ENCODE data around the gene CYB5R3. TPM values are rescaled to one million over a fixed set of nuclear protein-coding genes. Genes with fewer than 3 reads are reported as not detected.

Gene CYB5R3
- total RNA-seq, 1 donor from 2014 or later: 148 TPM

- Mint-ChIP-seq H3K4me1 (ENCODE audit: low read depth, unreplicated experiment) (peaks cover 3% of the 10 kb centered on the region), H3K9me3 (ENCODE audit: unreplicated experiment) (peaks cover 3% of the 10 kb centered on the region), H3K4me3 (ENCODE audit: unreplicated experiment) (no peak overlapping the region), H3K27me3 (ENCODE audit: unreplicated experiment) (peaks cover 4% of the 10 kb centered on the region), H3K36me3 (ENCODE audit: unreplicated experiment) (peaks cover 3% of the 10 kb centered on the region), H3K27ac (ENCODE audit: unreplicated experiment) (no peak overlapping the region)
- no peak for DNase-seq
- TF ChIP-seq CTCF (IDR thresholded peaks at IDR 0.05; ENCODE audit: partially characterized antibody, unreplicated experiment): no peak
Observed at GRCh38 chr22:42630901-42631602, 18.1 kb downstream of the CYB5R3 start.

GRCh38 chr22:42630211-42630610 is 19.0 kb downstream of the CYB5R3 start:
- TF ChIP-seq CTCF (IDR thresholded peaks at IDR 0.05; ENCODE audit: partially characterized antibody, unreplicated experiment): no peak
- DNase-seq: no peak
- Mint-ChIP-seq H3K9me3 (ENCODE audit: unreplicated experiment) (peaks cover 3% of the 10 kb centered on the region), H3K4me1 (ENCODE audit: low read depth, unreplicated experiment) (no peaks in the 10 kb centered on the region), H3K4me3 (ENCODE audit: unreplicated experiment) (no peak overlapping the region), H3K27me3 (ENCODE audit: unreplicated experiment) (peaks cover 2% of the 10 kb centered on the region), H3K36me3 (ENCODE audit: unreplicated experiment) (peaks cover 3% of the 10 kb centered on the region), H3K27ac (ENCODE audit: unreplicated experiment) (no peak overlapping the region)

- H3K27me3 Mint-ChIP-seq (ENCODE audit: unreplicated experiment): peaks cover 2% of the 10 kb centered on the region
Observed at GRCh38 chr22:42627981-42628380, 21.2 kb downstream of the CYB5R3 start.

GRCh38 chr22:42626951-42627625 is 22.1 kb downstream of the CYB5R3 start:
- Mint-ChIP-seq H3K36me3 (ENCODE audit: unreplicated experiment) (no peaks in the 10 kb centered on the region), H3K27me3 (ENCODE audit: unreplicated experiment) (peaks cover 2% of the 10 kb centered on the region), H3K9me3 (ENCODE audit: unreplicated experiment) (peaks cover 2% of the 10 kb centered on the region), H3K27ac (ENCODE audit: unreplicated experiment) (no peak overlapping the region), H3K4me3 (ENCODE audit: unreplicated experiment) (no peak overlapping the region), H3K4me1 (ENCODE audit: low read depth, unreplicated experiment) (peaks cover 3% of the 10 kb centered on the region)
- no peak for TF ChIP-seq CTCF (IDR thresholded peaks at IDR 0.05; ENCODE audit: partially characterized antibody, unreplicated experiment)
- DNase-seq: no peak

More at GRCh38 chr22:42627981-42628380, 21.2 kb downstream of the CYB5R3 start:
- DNase-seq: no peak
- peaks cover 3% of the 10 kb centered on the region for H3K4me1 Mint-ChIP-seq (ENCODE audit: low read depth, unreplicated experiment)
- H3K9me3 Mint-ChIP-seq (ENCODE audit: unreplicated experiment): peaks cover 2% of the 10 kb centered on the region
- no peak overlapping the region for H3K27ac Mint-ChIP-seq (ENCODE audit: unreplicated experiment)
- H3K4me3 Mint-ChIP-seq (ENCODE audit: unreplicated experiment): no peak overlapping the region
- TF ChIP-seq CTCF (IDR thresholded peaks at IDR 0.05; ENCODE audit: partially characterized antibody, unreplicated experiment): no peak
- H3K36me3 Mint-ChIP-seq (ENCODE audit: unreplicated experiment): peaks cover 3% of the 10 kb centered on the region

- Mint-ChIP-seq H3K9me3 (ENCODE audit: unreplicated experiment) (peaks cover under 1% of the 10 kb centered on the region), H3K4me1 (ENCODE audit: low read depth, unreplicated experiment) (peaks cover 3% of the 10 kb centered on the region), H3K27me3 (ENCODE audit: unreplicated experiment) (peaks cover 2% of the 10 kb centered on the region), H3K4me3 (ENCODE audit: unreplicated experiment) (no peak overlapping the region), H3K27ac (ENCODE audit: unreplicated experiment) (no peak overlapping the region), H3K36me3 (ENCODE audit: unreplicated experiment) (no peaks in the 10 kb centered on the region)
- TF ChIP-seq CTCF (IDR thresholded peaks at IDR 0.05; ENCODE audit: partially characterized antibody, unreplicated experiment): no peak
- DNase-seq: no peak
Observed at GRCh38 chr22:42626431-42626830, 22.8 kb downstream of the CYB5R3 start.

All from glutamatergic neuron (in vitro differentiated cells).